Fibroblast of skin of right quadriceps (primary cell): ENCODE results near the gene NPW.

ENCODE experiments used
- DNase-seq: peaks from one replicate; pipeline ENCODE4 v3.0.0-alpha.2; 2013

The NPW gene

GRCh38 chr16:2037115-2037514 is 17.5 kb downstream of the NPW start:
- no peak for DNase-seq

DNA sequence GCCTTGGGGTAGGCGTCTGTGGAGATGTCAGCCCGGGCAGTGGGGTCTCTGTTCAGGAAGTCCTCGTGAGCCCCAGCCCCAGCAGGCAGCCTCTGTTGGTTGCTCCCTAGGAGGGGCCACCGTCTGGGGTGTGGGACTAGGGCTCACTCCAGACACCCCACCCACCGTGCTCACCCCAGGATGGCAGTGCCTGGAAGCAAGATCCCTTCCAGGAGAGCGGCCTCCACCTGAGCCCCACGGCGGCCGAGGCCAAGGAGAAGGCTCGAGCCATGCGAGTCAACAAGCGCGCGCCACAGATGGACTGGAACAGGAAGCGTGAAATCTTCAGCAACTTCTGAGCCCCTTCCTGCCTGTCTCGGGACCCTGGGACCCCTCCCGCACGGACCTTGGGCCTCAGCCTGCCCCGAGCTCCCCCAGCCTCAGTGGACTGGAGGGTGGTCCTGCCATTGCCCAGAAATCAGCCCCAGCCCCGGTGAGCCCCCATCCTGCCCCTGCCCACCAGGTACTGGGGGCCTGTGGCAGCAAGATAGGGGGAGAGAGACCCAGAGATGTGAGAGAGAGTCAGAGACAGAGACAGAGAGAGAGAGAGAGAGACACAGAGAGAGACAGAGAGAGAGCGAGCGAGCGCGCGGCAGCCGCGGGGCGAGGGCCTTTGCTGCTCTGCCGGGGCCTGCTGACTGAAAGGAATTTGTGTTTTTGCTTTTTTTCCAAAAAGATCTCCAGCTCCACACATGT is 18.2 kb downstream of the NPW start:
- peak; percentile 76 for DNase-seq

- peak; percentile 30 for DNase-seq
These were observed 19.0 kb downstream of the NPW start for GRCh38 chr16:2038382-2039231.

- DNase-seq, result peak; percentile 84
These were observed 19.9 kb downstream of the NPW start for GRCh38 chr16:2039274-2040031.

- DNase-seq, result no peak
These were observed 20.6 kb downstream of the NPW start for GRCh38 chr16:2040041-2040786.

DNA sequence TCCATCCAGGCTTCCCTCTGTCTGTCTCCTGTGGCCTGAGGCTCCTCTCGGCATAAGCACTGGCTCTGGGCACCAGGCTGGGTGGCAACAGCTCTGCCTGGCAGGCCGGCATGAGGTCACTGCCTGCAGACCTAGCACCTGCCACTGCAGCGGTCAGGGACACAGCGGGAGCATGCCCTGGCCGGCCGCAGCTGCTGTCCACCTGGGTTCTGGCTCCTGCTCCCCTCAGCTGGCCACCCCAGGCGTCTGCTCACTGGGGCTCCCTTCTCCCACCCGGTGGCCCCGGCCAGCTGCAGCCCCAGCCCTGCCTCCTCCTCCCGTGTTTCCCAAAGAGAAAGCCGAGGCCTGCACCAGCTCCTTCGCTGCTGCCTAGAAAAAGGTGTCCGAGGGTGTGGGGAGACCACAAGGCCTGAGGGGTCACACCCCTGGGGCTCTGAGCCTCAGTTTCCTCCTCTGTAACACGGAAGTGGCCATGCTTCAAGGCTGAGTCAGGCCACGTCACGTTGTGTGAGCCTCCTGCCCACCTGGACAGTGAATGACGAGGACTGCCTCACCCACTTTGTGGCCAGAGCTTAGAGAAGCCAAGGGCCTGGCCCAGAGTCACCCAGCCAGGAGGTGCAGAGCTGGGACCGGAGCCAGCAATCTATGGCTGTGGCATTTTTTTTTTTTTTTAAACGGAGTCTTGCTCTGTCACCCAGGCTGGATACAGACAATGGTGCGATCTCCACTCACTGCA is 21.4 kb downstream of the NPW start:
- DNase-seq, result no peak

DNA sequence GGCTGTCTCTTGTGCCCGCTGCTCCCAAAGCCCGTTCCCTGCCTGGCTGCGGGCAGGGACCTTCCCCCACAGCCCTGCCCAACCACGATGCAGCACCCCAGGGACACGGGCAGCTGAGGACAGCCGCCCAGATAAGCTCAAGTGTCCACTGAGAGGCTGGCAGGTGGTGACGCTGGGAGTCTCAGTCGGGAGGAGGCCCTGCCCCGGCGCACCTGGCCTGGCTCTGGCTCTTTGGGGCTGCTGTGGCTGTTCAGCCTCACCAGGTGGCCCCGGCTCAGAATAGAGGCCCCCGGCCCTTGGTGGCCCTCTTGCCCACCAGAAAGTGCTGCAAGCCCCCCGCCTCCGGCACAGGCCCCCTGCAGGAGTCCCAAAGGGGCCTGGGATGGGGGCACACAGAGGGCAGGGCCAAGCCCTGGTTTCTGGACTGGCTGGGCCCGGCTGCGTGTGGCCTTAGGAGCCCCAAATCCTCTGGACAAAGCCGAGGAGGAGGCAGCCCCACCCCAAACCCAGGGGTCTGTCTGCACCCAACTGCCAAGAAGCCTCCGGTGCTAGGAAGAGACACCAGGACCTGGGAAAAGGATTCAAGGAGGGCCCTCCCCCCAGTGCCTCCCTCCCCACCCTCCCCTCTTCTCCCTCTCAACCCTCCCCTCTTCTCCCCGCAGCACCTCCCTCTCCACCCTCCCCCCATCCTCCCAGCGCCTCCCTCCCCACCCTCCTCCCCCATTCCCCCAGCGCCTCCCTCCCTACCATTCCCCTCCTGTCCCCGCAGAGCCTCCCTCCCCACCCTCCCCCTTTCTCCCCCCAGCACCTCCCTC is 22.8 kb downstream of the NPW start:
- DNase-seq, result no peak

DNA sequence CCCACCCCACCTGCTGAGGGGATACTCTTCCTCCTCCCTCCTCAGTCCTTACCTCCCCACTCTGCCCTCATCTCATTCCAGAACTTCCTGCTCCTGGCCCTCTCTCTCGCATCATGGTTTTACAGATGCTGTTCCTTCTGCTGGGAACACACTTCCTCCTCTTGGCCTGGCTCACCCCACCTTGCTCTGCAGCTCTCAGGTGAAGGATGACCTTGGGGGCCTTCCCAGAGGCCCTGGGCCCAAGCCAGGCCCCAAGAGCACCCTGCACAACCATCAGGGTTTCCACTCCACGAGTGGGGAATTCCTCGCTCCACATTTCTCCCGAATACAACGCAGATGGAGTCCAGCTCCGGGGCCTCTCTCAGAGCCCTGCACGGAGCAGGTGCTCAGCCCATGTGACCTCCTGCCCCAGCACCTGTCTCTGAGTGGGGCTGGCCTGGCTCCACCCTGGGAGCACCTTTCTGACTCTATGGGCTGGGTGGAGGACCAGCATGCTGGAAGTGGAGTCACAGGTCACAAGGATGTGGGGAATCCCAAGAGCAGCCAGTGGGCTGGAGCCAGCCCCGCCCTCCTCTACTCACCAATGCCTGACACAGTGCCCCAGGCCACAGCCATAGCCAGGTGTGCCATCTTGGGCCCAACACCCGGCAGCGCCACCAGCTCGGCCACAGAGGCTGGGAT is 23.5 kb downstream of the NPW start:
- no peak for DNase-seq

- DNase-seq, result no peak
These were observed 24.3 kb downstream of the NPW start for GRCh38 chr16:2043667-2044451.

DNA sequence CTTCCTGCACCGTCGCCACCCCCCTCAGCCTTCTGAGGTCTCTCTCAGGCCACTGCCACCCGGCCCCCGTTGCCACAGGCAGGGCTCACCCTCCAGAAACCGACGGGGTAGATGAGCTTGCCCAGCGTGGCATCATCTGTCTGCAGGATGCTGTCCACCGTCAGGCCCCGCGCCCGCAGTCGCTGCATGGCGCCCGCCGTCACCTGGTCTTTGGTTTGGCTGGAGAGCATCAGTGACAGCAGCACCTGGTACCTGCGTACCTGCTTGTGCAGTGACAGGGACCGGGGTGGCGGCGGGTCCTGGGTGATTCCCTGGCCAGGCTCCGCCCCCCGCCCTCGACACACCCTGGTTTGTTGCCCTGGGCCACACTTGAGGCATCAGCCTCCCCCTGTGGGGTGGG is 25.0 kb downstream of the NPW start:
- no peak for DNase-seq

DNA sequence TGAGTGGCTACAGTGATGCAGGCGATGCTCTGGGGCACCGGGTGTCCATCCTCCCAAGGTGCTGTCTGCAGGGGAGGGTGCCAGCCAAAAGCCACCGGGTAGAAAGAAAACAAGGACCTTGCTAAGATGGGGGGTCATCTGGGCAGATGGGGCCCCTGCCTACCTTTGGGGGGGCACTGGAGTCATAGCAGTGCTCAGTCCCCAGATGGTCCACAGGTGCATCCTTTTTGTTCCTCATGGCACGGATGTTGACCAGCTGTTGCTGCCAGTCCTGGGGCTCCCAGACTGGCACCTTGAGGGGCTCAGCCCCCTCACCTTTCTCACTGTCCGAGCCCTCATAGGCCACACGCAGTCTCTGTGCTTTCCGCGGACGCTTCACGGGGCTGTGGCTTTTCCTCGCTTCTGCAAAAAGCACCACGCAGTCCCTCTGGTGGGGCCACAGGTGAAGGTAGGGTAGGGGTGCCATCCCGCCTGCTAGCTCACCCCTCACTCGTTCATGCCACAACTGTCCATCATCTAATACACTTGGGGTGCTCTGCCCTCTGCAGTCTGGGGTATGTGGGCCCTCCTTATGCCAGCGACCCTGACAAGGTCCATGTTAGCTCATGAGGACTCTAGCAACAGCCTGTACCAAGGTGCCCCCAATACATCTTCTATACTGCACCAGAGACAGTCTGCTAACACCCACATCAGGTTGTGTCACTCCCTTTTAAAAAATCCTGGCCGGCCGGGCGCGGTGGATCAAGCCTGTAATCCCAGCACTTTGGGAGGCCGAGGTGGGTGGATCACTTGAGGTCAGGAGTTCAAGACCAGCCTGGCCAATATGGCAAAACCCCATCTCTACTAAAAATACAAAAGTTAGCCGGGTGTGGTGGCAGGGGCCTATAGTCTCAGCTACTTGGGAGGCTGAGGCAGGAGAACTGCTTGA is 26.6 kb downstream of the NPW start:
- DNase-seq, result no peak

DNA sequence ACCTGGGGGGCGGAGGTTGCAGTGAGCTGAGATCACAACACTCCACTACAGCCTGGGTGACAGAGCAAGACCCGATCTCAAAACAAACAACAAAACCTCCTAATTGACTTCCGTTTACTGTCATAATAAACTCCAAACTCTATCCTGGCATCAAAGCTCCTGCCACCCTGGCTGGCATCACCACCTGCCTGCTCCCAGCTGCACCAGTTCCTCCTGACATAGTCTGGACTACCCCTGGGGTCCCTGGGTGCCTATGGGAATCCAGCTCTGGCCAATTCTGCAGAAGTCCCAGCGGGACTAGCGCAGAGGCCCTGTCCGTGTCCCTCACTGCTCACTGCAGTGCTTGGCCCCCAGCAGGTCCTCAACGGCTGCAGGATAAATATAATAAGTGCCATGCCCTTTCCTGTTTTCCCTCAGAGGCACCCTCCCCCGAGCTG is 27.3 kb downstream of the NPW start:
- no peak for DNase-seq

GRCh38 chr16:2047330-2048115 is 27.9 kb downstream of the NPW start, which contains the start of the genes NTHL1 and TSC2:
TSS of gene NTHL1 (minus strand) at chr16:2047834. CDS start at chr16:2047823, 11 bp downstream.
TSS of gene TSC2 (plus strand) at chr16:2047985. CDS start at chr16:2048616, 631 bp downstream.
- DNase-seq, result peak; percentile 92

DNA sequence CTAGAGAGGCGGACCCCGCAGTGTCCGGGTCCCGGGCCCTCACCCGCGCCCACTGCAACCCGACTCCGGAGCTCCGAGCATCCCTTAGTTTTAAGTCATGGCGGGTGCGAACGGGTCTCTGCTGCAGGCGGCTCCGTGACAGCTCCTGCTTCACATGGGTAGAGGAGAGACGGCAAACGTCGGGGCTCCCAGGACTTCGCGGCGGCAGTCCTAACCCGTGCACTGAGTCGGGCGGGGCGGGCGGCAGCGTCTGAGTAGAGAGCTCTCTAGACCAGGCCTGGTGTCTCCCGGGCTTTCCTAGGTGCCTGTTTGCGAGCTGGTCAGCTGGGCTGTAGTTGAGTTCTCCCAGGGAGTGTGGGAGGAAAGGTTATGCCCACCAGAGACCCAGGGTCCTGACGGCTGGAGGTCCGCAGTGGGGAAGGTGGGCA is 28.5 kb downstream of the NPW start:
- DNase-seq, result no peak

- DNase-seq, result no peak
These were observed 33.6 kb downstream of the NPW start for GRCh38 chr16:2053211-2053610.

- DNase-seq, result no peak
These were observed 34.3 kb downstream of the NPW start for GRCh38 chr16:2053897-2054296.

- DNase-seq, result no peak
These were observed 35.1 kb downstream of the NPW start for GRCh38 chr16:2054543-2055245.
